ENCODE measurements around the gene IFRD2.

DNA sequence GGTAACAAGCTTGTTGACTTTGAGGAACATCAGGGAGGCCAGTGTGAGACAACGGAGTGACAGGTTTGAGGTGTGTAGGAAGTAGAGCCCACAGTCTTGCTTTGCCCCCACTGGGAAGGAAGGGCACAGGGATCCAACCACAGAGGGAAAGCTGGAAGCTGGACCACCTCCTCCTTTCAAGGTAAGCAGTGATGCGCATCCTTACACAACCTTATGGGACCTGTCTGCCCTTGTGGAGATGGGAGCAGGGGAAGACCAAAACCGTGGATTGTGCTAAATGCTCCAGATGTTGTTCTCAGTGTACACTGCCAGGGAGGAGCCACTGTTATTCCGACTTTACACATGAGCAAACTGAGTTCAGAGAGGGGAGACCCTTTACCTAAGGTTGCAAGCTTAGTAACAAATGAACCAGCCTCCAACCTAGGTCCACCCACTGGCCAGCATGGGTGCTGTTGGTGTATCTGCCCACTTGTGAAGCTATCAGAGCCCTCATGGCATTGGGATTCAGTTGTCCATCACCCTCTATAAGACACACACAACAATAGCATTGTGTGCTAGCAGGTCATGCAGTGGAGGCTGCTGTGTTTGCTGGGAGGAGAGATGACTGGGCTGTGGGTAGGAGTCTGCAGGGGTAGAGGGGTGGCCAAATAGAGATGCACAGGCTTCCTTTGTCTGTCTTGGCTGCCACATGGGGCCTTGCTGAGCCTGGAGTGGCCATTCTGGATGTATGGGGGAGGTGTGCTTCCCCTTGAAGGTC is 13.9 kb downstream of the IFRD2 start:
- TF ChIP-seq, protein P1, sequence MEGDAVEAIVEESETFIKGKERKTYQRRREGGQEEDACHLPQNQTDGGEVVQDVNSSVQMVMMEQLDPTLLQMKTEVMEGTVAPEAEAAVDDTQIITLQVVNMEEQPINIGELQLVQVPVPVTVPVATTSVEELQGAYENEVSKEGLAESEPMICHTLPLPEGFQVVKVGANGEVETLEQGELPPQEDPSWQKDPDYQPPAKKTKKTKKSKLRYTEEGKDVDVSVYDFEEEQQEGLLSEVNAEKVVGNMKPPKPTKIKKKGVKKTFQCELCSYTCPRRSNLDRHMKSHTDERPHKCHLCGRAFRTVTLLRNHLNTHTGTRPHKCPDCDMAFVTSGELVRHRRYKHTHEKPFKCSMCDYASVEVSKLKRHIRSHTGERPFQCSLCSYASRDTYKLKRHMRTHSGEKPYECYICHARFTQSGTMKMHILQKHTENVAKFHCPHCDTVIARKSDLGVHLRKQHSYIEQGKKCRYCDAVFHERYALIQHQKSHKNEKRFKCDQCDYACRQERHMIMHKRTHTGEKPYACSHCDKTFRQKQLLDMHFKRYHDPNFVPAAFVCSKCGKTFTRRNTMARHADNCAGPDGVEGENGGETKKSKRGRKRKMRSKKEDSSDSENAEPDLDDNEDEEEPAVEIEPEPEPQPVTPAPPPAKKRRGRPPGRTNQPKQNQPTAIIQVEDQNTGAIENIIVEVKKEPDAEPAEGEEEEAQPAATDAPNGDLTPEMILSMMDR (IDR thresholded peaks at IDR 0.05): no peak
- TF ChIP-seq POLR2A (IDR thresholded peaks at IDR 0.05): no peak

All from testis (tissue), 2 donors.